Measurements from ENCODE around the gene IKZF5.

Gene IKZF5

GRCh38 chr10:122995936-122996335 lies 12.7 kb downstream of the IKZF5 start:
- no peak overlapping the region for H3K4me3 ChIP-seq (ENCODE audit: low read length)

GRCh38 chr10:122993797-122994336 lies 14.7 kb downstream of the IKZF5 start:
- H3K9ac ChIP-seq (ENCODE audit: low read depth, low read length): no peak overlapping the region
- no peak overlapping the region for H3K4me3 ChIP-seq (ENCODE audit: low read length)
- H3K27ac ChIP-seq (ENCODE audit: low read length): no peak overlapping the region
- H3K36me3 ChIP-seq (ENCODE audit: insufficient read depth, low read depth, low read length): peaks cover 66% of the 10 kb centered on the region
- H3K4me1 ChIP-seq (ENCODE audit: insufficient read depth, low read length): no peaks in the 10 kb centered on the region
- H3K27me3 ChIP-seq (ENCODE audit: insufficient read depth, low read length): no peaks in the 10 kb centered on the region
- H3K9me3 ChIP-seq (ENCODE audit: insufficient read depth, low read depth, low read length): no peaks in the 10 kb centered on the region

More at GRCh38 chr10:122995936-122996335, 12.7 kb downstream of the IKZF5 start:
- Histone ChIP-seq H3K4me1 (ENCODE audit: insufficient read depth, low read length) (no peaks in the 10 kb centered on the region), H3K27me3 (ENCODE audit: insufficient read depth, low read length) (no peaks in the 10 kb centered on the region), H3K9me3 (ENCODE audit: insufficient read depth, low read depth, low read length) (no peaks in the 10 kb centered on the region), H3K9ac (ENCODE audit: low read depth, low read length) (no peak overlapping the region), H3K36me3 (ENCODE audit: insufficient read depth, low read depth, low read length) (peaks cover 58% of the 10 kb centered on the region), H3K27ac (ENCODE audit: low read length) (no peak overlapping the region)

- Histone ChIP-seq H3K4me1 (ENCODE audit: insufficient read depth, low read length) (no peaks in the 10 kb centered on the region), H3K36me3 (ENCODE audit: insufficient read depth, low read depth, low read length) (peaks cover 54% of the 10 kb centered on the region), H3K9me3 (ENCODE audit: insufficient read depth, low read depth, low read length) (no peaks in the 10 kb centered on the region), H3K9ac (ENCODE audit: low read depth, low read length) (no peak overlapping the region), H3K27me3 (ENCODE audit: insufficient read depth, low read length) (no peaks in the 10 kb centered on the region), H3K4me3 (ENCODE audit: low read length) (no peak overlapping the region), H3K27ac (ENCODE audit: low read length) (no peak overlapping the region)
These were observed 16.5 kb downstream of the IKZF5 start for GRCh38 chr10:122992031-122992585.

GRCh38 chr10:122990278-122990677 lies 18.3 kb downstream of the IKZF5 start:
- Histone ChIP-seq H3K27ac (ENCODE audit: low read length) (no peak overlapping the region), H3K9me3 (ENCODE audit: insufficient read depth, low read depth, low read length) (no peaks in the 10 kb centered on the region), H3K9ac (ENCODE audit: low read depth, low read length) (no peak overlapping the region), H3K36me3 (ENCODE audit: insufficient read depth, low read depth, low read length) (peaks cover 45% of the 10 kb centered on the region), H3K4me1 (ENCODE audit: insufficient read depth, low read length) (no peaks in the 10 kb centered on the region), H3K4me3 (ENCODE audit: low read length) (no peak overlapping the region), H3K27me3 (ENCODE audit: insufficient read depth, low read length) (no peaks in the 10 kb centered on the region)

- Histone ChIP-seq H3K27ac (ENCODE audit: low read length) (no peak overlapping the region), H3K36me3 (ENCODE audit: insufficient read depth, low read depth, low read length) (peaks cover 28% of the 10 kb centered on the region), H3K4me1 (ENCODE audit: insufficient read depth, low read length) (no peaks in the 10 kb centered on the region), H3K9me3 (ENCODE audit: insufficient read depth, low read depth, low read length) (no peaks in the 10 kb centered on the region), H3K9ac (ENCODE audit: low read depth, low read length) (no peak overlapping the region), H3K4me3 (ENCODE audit: low read length) (no peak overlapping the region), H3K27me3 (ENCODE audit: insufficient read depth, low read length) (no peaks in the 10 kb centered on the region)
These were observed 20.1 kb downstream of the IKZF5 start for GRCh38 chr10:122988501-122988900.

- Histone ChIP-seq H3K9me3 (ENCODE audit: insufficient read depth, low read depth, low read length) (no peaks in the 10 kb centered on the region), H3K9ac (ENCODE audit: low read depth, low read length) (no peak overlapping the region), H3K27ac (ENCODE audit: low read length) (no peak overlapping the region), H3K4me1 (ENCODE audit: insufficient read depth, low read length) (no peaks in the 10 kb centered on the region), H3K4me3 (ENCODE audit: low read length) (no peak overlapping the region), H3K27me3 (ENCODE audit: insufficient read depth, low read length) (no peaks in the 10 kb centered on the region), H3K36me3 (ENCODE audit: insufficient read depth, low read depth, low read length) (peaks cover 14% of the 10 kb centered on the region; the same call in 1 of the 2 replicates)
These were observed 22.3 kb downstream of the IKZF5 start for GRCh38 chr10:122986335-122986734.

DNA sequence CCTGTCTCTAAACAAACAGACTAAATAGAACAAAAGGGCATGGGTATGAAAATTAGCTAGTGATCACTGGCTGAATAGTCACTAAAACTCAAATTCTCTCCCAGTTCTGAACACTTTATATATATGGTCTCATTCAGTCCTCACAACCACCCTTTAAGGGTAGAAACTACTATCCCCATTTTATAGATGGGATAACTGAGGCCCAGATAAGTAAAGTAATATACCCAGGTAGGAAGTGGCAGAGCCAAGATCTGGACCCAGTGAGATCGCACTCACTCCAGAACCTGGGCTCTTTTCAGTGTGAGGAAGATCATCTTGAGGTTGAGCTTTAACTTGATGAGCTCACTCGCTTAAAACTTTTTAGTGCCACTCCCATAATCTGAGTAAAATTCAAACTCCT lies 23.9 kb downstream of the IKZF5 start:
- H3K36me3 ChIP-seq (ENCODE audit: insufficient read depth, low read depth, low read length): peaks cover 6% of the 10 kb centered on the region; the same call in 1 of the 2 replicates
- no peak overlapping the region for H3K27ac ChIP-seq (ENCODE audit: low read length)
- no peaks in the 10 kb centered on the region for H3K27me3 ChIP-seq (ENCODE audit: insufficient read depth, low read length)
- no peak overlapping the region for H3K9ac ChIP-seq (ENCODE audit: low read depth, low read length)
- H3K4me3 ChIP-seq (ENCODE audit: low read length): no peak overlapping the region
- peaks cover 3% of the 10 kb centered on the region; the same call in 1 of the 2 replicates for H3K4me1 ChIP-seq (ENCODE audit: insufficient read depth, low read length)
- H3K9me3 ChIP-seq (ENCODE audit: insufficient read depth, low read depth, low read length): no peaks in the 10 kb centered on the region

DNA sequence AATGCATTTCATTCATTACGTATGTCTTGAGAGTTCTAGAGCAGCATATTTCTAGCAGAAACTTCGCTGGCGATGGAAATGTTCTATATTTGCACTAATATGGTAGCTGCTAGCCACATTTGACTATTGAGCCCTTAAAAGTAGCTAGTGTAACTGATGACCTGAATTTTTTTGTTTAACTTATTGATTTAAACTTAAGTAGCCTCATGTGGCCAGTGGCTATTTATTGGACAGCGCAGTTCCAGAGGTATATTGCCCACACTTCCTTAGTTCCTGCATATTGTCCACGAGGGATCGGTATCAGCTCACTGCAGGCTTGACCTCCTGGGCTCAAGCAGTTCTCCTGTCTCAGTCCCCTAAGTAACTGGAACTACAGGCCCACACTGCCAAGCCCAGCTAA lies 24.7 kb downstream of the IKZF5 start:
- Histone ChIP-seq H3K9me3 (ENCODE audit: insufficient read depth, low read depth, low read length) (no peaks in the 10 kb centered on the region), H3K4me3 (ENCODE audit: low read length) (no peak overlapping the region), H3K9ac (ENCODE audit: low read depth, low read length) (no peak overlapping the region), H3K36me3 (ENCODE audit: insufficient read depth, low read depth, low read length) (peaks cover 6% of the 10 kb centered on the region; the same call in 1 of the 2 replicates), H3K4me1 (ENCODE audit: insufficient read depth, low read length) (peaks cover 4% of the 10 kb centered on the region; the same call in 1 of the 2 replicates), H3K27ac (ENCODE audit: low read length) (no peak overlapping the region), H3K27me3 (ENCODE audit: insufficient read depth, low read length) (no peaks in the 10 kb centered on the region)

GRCh38 chr10:122981066-122981464 lies 27.5 kb downstream of the IKZF5 start:
- no peaks in the 10 kb centered on the region; the same call in 1 of the 2 replicates for H3K36me3 ChIP-seq (ENCODE audit: insufficient read depth, low read depth, low read length)
- H3K9ac ChIP-seq (ENCODE audit: low read depth, low read length): peak overlapping the region; percentile 65; the same call in 1 of the 2 replicates
- no peaks in the 10 kb centered on the region for H3K9me3 ChIP-seq (ENCODE audit: insufficient read depth, low read depth, low read length)
- H3K4me1 ChIP-seq (ENCODE audit: insufficient read depth, low read length): peaks cover 4% of the 10 kb centered on the region; the same call in 1 of the 2 replicates
- H3K4me3 ChIP-seq (ENCODE audit: low read length): peak overlapping the region; percentile 87
- no peak overlapping the region for H3K27ac ChIP-seq (ENCODE audit: low read length)
- H3K27me3 ChIP-seq (ENCODE audit: insufficient read depth, low read length): no peaks in the 10 kb centered on the region

DNA sequence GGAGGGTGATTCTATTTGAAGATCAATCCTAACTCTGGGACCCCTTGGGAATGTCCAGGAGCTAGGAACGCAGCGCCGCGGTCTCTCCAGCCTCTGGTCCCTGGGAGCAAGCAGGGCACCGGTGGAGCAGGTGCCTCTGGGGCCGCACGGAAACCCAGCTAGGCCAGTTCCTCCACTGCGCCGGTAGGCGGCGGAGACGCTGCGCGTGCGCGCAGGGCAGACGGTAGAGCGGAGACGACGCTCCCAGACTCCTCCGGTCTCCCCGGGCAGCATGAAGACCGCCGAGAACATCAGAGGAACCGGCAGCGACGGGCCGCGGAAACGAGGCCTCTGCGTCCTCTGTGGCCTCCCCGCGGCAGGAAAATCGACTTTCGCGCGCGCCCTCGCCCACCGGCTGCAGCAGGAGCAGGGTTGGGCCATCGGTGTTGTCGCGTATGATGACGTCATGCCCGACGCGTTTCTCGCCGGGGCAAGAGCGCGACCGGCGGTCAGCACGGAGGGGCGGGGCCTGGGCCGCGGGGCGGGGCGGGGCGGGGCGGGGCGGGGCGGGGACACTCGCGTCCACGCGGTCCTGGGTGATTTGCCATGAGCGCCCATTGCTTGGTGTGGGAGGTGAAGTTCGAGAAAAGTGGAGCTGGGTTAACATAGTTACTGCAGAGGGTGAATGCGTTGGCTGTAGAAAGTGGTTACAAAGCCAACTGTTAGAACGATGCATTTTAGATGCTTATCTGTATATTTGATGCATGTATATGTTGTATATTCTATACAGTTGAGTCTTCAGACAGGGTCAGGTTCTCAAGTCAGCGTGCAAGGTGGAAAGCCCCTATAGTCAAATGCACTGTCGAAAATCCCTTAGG lies 28.2 kb downstream of the IKZF5 start, which contains the start of gene PSTK:
Gene PSTK (plus strand): TSS at position 193 of the 857 bp plus-strand sequence. CDS start 79 bp downstream, at position 272.
- Histone ChIP-seq H3K36me3 (ENCODE audit: insufficient read depth, low read depth, low read length) (no peaks in the 10 kb centered on the region), H3K27me3 (ENCODE audit: insufficient read depth, low read length) (no peaks in the 10 kb centered on the region), H3K4me3 (ENCODE audit: low read length) (peak within 1 kb of the TSS; percentile 87), H3K4me1 (ENCODE audit: insufficient read depth, low read length) (peaks cover 4% of the 10 kb centered on the region; the same call in 1 of the 2 replicates), H3K9ac (ENCODE audit: low read depth, low read length) (peak within 1 kb of the TSS; percentile 93), H3K9me3 (ENCODE audit: insufficient read depth, low read depth, low read length) (no peaks in the 10 kb centered on the region), H3K27ac (ENCODE audit: low read length) (peak within 1 kb of the TSS; percentile 94)

DNA sequence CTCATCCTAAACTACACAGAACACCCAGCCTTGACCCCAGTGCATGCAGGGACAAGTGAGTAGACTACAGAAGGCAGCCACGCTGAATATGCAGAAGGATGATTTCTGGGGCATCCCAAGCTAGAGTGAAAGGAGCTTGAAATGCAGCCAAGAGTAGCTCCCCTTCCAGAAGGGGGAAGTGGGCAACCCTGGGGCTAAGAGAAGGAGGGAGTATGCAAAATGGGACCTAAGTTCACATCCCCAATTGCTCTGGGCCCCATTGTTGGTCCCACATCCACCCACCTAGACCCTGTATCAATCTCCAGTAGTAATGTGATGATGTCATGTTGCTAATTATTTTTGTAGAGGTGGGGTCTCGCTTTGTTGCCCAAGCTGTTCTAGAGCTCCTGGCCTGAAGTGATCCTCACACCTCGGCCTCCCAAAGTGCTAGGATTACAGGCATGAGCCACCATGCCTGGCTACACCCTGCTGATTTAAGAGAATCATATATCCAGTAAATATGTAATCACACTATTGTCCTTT lies 34.0 kb downstream of the IKZF5 start:
- no peak overlapping the region for H3K4me3 ChIP-seq (ENCODE audit: low read length)
- H3K36me3 ChIP-seq (ENCODE audit: insufficient read depth, low read depth, low read length): no peaks in the 10 kb centered on the region
- H3K9ac ChIP-seq (ENCODE audit: low read depth, low read length): no peak overlapping the region
- peaks cover 5% of the 10 kb centered on the region; the same call in 1 of the 2 replicates for H3K27me3 ChIP-seq (ENCODE audit: insufficient read depth, low read length)
- H3K4me1 ChIP-seq (ENCODE audit: insufficient read depth, low read length): no peaks in the 10 kb centered on the region
- H3K9me3 ChIP-seq (ENCODE audit: insufficient read depth, low read depth, low read length): no peaks in the 10 kb centered on the region
- no peak overlapping the region for H3K27ac ChIP-seq (ENCODE audit: low read length)

Measured in iPS-20b (cell line).